Measurements from ENCODE around the gene HSPA1A.

HSPA1A gene

DNA sequence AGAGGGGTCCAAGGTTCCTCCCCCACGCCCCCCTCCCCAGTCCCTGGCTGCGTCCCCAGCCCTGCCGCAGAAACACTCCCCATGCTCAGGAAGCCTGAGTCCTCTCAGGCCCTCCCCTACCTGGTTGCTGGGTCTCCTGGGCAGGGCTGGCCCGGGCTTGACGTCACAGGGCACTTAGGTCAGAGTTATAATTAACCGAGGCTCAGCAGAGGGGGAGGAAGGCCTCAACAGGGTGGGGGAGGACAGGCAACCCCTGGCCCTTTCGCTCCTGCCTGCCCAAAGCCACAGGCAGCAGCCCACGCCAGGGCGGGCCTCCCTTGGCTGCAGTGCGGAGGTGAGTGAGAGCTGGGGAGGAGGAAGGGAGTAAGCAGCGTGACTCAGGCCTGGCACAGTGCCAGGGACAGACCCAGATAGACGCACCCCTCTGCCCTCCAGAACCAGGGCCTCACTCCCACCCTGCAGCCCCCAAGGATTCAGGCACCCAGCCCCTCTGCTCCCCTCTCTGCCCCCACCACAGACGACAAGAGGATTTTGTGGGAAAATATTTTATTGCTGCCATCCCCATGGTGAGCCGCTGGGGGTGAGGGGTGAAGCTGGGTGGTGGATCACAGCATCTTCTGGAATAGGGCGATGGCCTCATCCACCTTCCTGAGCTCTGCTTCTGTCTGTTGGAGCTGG is 38.2 kb upstream of the HSPA1A start, which contains the start of gene VWA7:
Gene VWA7, minus strand, starts transcription at position 340 of the 678 bp plus-strand sequence. CDS start 549 bp downstream, outside the sequence.
- no peak within 1 kb of the TSS for H3K4me3 ChIP-seq (ENCODE audit: low read depth, low read length)
- peak; percentile 75 for DNase-seq (ENCODE audit: low read depth)
- TF ChIP-seq, protein P1, sequence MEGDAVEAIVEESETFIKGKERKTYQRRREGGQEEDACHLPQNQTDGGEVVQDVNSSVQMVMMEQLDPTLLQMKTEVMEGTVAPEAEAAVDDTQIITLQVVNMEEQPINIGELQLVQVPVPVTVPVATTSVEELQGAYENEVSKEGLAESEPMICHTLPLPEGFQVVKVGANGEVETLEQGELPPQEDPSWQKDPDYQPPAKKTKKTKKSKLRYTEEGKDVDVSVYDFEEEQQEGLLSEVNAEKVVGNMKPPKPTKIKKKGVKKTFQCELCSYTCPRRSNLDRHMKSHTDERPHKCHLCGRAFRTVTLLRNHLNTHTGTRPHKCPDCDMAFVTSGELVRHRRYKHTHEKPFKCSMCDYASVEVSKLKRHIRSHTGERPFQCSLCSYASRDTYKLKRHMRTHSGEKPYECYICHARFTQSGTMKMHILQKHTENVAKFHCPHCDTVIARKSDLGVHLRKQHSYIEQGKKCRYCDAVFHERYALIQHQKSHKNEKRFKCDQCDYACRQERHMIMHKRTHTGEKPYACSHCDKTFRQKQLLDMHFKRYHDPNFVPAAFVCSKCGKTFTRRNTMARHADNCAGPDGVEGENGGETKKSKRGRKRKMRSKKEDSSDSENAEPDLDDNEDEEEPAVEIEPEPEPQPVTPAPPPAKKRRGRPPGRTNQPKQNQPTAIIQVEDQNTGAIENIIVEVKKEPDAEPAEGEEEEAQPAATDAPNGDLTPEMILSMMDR (IDR thresholded peaks at IDR 0.05; ENCODE audit: low read depth, low read length, missing control alignments) = peak; percentile 8

DNA sequence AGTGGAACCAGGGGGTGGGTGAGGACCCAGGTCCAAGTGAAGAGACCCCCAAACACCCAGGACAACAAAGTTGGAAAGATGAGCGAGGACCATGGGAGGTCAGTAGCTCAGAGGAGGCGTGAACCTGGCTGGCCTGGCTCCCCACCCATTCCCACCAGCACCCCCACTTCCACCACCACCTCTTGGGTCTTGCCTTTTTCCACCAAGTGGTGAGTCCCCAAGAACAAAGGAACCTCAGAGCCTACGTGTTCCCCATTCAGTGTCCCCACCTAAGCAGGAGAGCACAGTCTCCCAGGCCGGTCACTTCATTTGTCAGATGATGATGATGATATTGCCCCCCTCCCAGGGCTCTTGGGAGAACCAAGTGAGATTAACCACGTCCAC is 37.7 kb upstream of the HSPA1A start:
- no peak for DNase-seq (ENCODE audit: low read depth)
- no peak overlapping the region for H3K4me3 ChIP-seq (ENCODE audit: low read depth, low read length)
- TF ChIP-seq, protein P1 (IDR thresholded peaks at IDR 0.05; ENCODE audit: low read depth, low read length, missing control alignments) = no peak

DNA sequence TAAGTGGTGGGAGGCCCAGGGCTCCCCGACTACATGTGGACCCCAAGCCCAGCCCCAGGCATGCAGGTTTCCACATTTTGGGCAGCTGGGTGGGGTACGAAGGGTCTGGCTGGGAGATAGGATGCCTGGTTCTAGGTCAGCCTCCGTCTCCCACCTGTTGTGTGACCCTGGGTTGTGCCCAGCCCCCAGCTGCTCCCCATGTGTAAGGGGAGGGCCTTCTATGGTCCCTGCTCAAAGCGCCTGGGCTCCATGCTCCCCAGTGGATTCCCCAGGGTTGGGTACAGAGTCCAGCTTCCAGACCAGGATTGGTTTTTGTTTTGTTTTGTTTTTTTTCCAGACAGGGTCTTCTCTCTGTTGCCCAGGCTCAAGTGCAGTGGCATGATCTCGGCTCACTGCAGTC is 37.1 kb upstream of the HSPA1A start:
- TF ChIP-seq, protein P1 (IDR thresholded peaks at IDR 0.05; ENCODE audit: low read depth, low read length, missing control alignments) = no peak
- DNase-seq (ENCODE audit: low read depth) = no peak
- H3K4me3 ChIP-seq (ENCODE audit: low read depth, low read length) = no peak overlapping the region

DNA sequence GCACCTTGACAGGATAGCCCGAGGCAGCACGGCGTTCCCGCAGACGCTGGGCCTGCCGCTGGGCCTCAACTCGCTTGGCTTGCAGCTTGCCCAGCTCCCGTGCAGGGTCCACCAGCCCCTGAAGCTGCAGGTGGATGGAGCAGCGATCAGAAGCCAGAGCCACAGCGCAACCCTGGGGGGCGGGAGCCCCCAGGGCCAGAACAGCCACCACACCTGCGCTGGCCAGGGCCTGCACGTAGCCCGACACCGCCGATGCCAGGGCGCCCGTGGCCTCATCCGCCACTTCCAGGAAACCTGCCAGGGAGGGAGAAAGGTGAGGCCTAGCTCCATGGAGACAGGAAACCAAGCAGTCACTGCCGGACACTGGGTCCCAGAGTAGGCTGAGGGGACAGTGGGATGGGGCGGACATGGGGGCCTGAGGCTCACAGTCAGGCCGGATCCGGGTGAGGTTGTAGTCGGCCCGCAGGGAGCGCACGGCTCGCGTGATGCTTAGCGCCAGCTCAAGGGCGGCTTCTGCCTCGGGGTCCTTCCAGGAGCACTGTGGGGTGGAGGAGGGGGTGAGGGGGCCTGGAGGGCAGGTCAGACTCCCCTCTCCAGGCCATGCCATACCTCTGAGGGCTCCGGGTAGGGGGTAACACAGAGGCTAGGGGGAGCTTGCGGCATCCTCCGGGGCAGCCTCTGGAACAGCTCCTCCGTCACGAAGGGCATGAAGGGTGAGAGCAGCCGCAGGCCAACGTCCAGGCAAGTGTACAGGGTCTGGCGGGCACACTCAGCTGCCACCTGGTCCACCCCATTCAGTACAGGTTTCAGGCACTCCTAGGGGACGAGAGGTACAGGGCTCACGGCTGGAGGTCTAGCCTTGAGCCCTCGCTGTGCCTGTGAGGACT is 36.1 kb upstream of the HSPA1A start:
- no peak for DNase-seq (ENCODE audit: low read depth)
- no peak overlapping the region for H3K4me3 ChIP-seq (ENCODE audit: low read depth, low read length)
- TF ChIP-seq, protein P1 (IDR thresholded peaks at IDR 0.05; ENCODE audit: low read depth, low read length, missing control alignments) = no peak

DNA sequence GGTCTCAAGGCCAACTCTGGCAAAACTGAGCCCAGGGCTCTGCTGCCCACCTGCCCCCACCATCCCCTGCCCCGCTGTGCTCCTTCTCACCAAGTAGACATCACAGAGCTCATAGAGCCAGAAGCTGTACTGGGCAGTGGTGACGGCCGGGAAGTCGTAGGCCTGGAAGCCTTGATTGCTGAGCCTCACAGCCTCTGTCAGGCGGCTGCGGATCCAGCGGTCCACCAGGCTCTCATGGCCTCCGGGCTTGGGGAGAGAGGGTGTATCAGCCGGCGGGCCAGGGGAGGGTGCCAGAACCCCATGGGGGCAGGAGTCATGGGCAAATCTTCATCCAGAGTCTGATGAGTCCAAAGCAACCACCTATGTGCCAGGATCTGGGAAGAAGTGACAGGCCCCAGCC is 35.4 kb upstream of the HSPA1A start:
- TF ChIP-seq, protein P1 (IDR thresholded peaks at IDR 0.05; ENCODE audit: low read depth, low read length, missing control alignments) = no peak
- no peak for DNase-seq (ENCODE audit: low read depth)
- no peak overlapping the region for H3K4me3 ChIP-seq (ENCODE audit: low read depth, low read length)

DNA sequence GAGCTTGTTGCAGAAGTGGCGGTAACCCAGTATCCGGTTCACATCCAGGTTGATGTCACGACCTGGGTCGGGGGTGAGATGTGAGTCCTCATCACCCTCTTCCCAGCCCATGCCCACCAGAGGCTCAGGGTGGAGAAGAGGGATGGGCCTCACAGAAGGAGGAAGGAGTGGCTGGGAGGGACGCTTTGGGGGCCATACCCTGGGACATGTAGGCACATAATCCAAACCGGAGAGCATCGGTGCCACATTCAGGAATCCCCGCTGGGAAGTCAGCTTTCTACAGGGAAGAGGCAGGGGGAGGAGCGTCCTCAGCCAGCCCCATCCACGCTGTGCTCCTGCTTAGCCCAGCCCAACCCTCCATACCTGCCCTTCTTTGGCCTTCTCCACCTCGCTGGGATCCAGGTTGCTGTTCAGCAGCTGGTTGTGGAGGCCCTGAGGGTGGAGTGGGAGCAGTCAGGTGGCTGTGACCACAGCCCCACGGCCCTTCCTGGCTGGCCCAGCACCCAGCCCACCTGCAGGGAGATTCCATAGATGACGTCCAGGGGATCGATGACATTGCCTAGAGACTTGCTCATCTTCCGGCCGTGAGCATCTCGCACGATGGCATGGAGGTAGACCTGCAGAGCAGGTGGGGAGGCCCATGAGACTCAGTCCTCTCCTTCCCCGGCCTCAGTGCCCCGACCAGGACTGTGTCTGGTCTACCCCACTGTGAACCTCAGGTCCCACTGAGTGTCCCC is 34.7 kb upstream of the HSPA1A start:
- no peak for DNase-seq (ENCODE audit: low read depth)
- TF ChIP-seq, protein P1 (IDR thresholded peaks at IDR 0.05; ENCODE audit: low read depth, low read length, missing control alignments) = no peak
- H3K4me3 ChIP-seq (ENCODE audit: low read depth, low read length) = no peak overlapping the region

Data from GM12864 (cell line).